ENCODE results near the gene TEX53.

TEX53 gene

GRCh38 chr9:114694146-114694545, 36.5 kb upstream of the TEX53 start:
- Histone ChIP-seq H3K4me2 (ENCODE audit: insufficient read depth, low read length) (no peak overlapping the region), H3K4me1 (ENCODE audit: insufficient read depth, low read length) (peaks cover 16% of the 10 kb centered on the region), H3K9ac (ENCODE audit: low read depth, low read length) (no peak overlapping the region), H3K9me3 (ENCODE audit: insufficient read depth, low read length, severe bottlenecking) (no peaks in the 10 kb centered on the region), H3K27me3 (ENCODE audit: insufficient read depth, low read length, poor library complexity) (no peaks in the 10 kb centered on the region), H2AFZ (ENCODE audit: low read depth, low read length) (no peak overlapping the region), H3K79me2 (ENCODE audit: insufficient read depth, low read length) (no peaks in the 10 kb centered on the region), H3K4me3 (ENCODE audit: low read depth in 1 of 2, low read length in 2 of 2) (no peak overlapping the region), H3K27ac (ENCODE audit: low read length) (no peak overlapping the region), H3K36me3 (ENCODE audit: insufficient read depth, low read length) (no peaks in the 10 kb centered on the region), H4K20me1 (ENCODE audit: insufficient read depth, low read length) (no peaks in the 10 kb centered on the region)
- ATAC-seq (ENCODE audit: insufficient read depth, low read depth) (no peak), DNase-seq (no peak)
- TF ChIP-seq CTCF (IDR thresholded peaks at IDR 0.05; ENCODE audit: borderline replicate concordance, extremely low read depth, low read length, poor library complexity, severe bottlenecking) (no peak), EZH2 (IDR thresholded peaks at IDR 0.05; ENCODE audit: borderline replicate concordance, low read depth, low read length, severe bottlenecking) (no peak)

- no peak overlapping the region for H3K4me2 ChIP-seq (ENCODE audit: insufficient read depth, low read length)
- H4K20me1 ChIP-seq (ENCODE audit: insufficient read depth, low read length) = no peaks in the 10 kb centered on the region
- ATAC-seq (ENCODE audit: insufficient read depth, low read depth) (no peak), DNase-seq (no peak)
- TF ChIP-seq CTCF (IDR thresholded peaks at IDR 0.05; ENCODE audit: borderline replicate concordance, extremely low read depth, low read length, poor library complexity, severe bottlenecking) (no peak), EZH2 (IDR thresholded peaks at IDR 0.05; ENCODE audit: borderline replicate concordance, low read depth, low read length, severe bottlenecking) (no peak)
- H3K79me2 ChIP-seq (ENCODE audit: insufficient read depth, low read length) = no peaks in the 10 kb centered on the region
- no peak overlapping the region for H3K27ac ChIP-seq (ENCODE audit: low read length)
- H3K36me3 ChIP-seq (ENCODE audit: insufficient read depth, low read length) = no peaks in the 10 kb centered on the region
- H3K4me3 ChIP-seq (ENCODE audit: low read depth in 1 of 2, low read length in 2 of 2) = no peak overlapping the region
- H3K27me3 ChIP-seq (ENCODE audit: insufficient read depth, low read length, poor library complexity) = no peaks in the 10 kb centered on the region
- no peak overlapping the region for H2AFZ ChIP-seq (ENCODE audit: low read depth, low read length)
- no peak overlapping the region for H3K9ac ChIP-seq (ENCODE audit: low read depth, low read length)
- peaks cover 16% of the 10 kb centered on the region for H3K4me1 ChIP-seq (ENCODE audit: insufficient read depth, low read length)
- H3K9me3 ChIP-seq (ENCODE audit: insufficient read depth, low read length, severe bottlenecking) = no peaks in the 10 kb centered on the region
These were observed 35.7 kb upstream of the TEX53 start for GRCh38 chr9:114693248-114693855.

- Histone ChIP-seq H3K9ac (ENCODE audit: low read depth, low read length) (no peak overlapping the region), H4K20me1 (ENCODE audit: insufficient read depth, low read length) (no peaks in the 10 kb centered on the region), H3K9me3 (ENCODE audit: insufficient read depth, low read length, severe bottlenecking) (no peaks in the 10 kb centered on the region), H3K4me1 (ENCODE audit: insufficient read depth, low read length) (peaks cover 16% of the 10 kb centered on the region), H2AFZ (ENCODE audit: low read depth, low read length) (no peak overlapping the region), H3K27me3 (ENCODE audit: insufficient read depth, low read length, poor library complexity) (no peaks in the 10 kb centered on the region), H3K4me3 (ENCODE audit: low read depth in 1 of 2, low read length in 2 of 2) (no peak overlapping the region), H3K27ac (ENCODE audit: low read length) (no peak overlapping the region), H3K4me2 (ENCODE audit: insufficient read depth, low read length) (no peak overlapping the region), H3K36me3 (ENCODE audit: insufficient read depth, low read length) (no peaks in the 10 kb centered on the region), H3K79me2 (ENCODE audit: insufficient read depth, low read length) (no peaks in the 10 kb centered on the region)
- no peak for ATAC-seq (ENCODE audit: insufficient read depth, low read depth)
- TF ChIP-seq EZH2 (IDR thresholded peaks at IDR 0.05; ENCODE audit: borderline replicate concordance, low read depth, low read length, severe bottlenecking) = no peak
- no peak for TF ChIP-seq CTCF (IDR thresholded peaks at IDR 0.05; ENCODE audit: borderline replicate concordance, extremely low read depth, low read length, poor library complexity, severe bottlenecking)
- DNase-seq = no peak
These were observed 34.3 kb upstream of the TEX53 start for GRCh38 chr9:114691956-114692295.
